Measurements from ENCODE around the gene ZNF438. TPM values are rescaled to one million over a fixed set of nuclear protein-coding genes. Genes with fewer than 3 reads are reported as not detected.

The ZNF438 gene
- total and polyA plus RNA-seq, 7 donors = 3.9 to 18.9 (median 11.9) TPM

DNA sequence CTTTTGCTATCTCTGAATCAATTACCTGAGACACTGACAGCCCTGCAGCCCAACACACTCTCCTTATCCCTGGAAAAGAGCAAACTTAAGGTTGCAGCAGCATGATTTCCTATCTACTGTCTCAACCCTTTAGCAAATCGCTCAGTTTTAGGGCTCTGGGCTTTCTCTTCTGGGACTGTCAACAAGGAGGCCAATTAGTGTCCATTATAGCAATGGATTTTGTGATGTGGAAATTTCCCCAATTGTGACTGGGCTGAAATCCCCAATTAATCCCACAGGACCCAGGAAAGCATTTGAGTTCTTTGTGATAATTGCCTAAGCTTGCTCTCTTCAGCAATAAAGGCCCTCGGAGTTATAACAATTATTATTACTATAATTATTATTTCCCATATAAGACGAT is 197.0 kb downstream of the ZNF438 start:
- WGBS, 2 donors = 87 to 92% methylated on average over 3 of the region's 3 CpGs
- Histone ChIP-seq H3K27ac (peak overlapping the region in 3 of 4 donors; percentile 23 to 58 (median 34)), H3K36me3 (no peaks in the 10 kb centered on the region), H3K4me3 (no peak overlapping the region), H3K27me3 (no peaks in the 10 kb centered on the region), H3K4me1 (peaks cover 2 to 39% (median 34%) of the 10 kb centered on the region in 4 donors), H3K9me3 (no peaks in the 10 kb centered on the region)
- intact Hi-C loops (cut with DNase I) = no loop called here
- DNase-seq = no peak
- no peak for TF ChIP-seq EP300 (IDR thresholded peaks at IDR 0.05)
- no peak for TF ChIP-seq POLR2A (IDR thresholded peaks at IDR 0.05)
- TF ChIP-seq CTCF (IDR thresholded peaks at IDR 0.05) = no peak
- peak in 3 of 4 donors; percentile 56 to 81 (median 61) for TF ChIP-seq POLR2AphosphoS5 (IDR thresholded peaks at IDR 0.05)

- Histone ChIP-seq H3K27me3 (no peaks in the 10 kb centered on the region), H3K27ac (peak overlapping the region in 3 of 4 donors; percentile 2 to 58 (median 38)), H3K4me1 (peaks cover 2 to 41% (median 34%) of the 10 kb centered on the region in 4 donors), H3K9me3 (no peaks in the 10 kb centered on the region), H3K4me3 (no peak overlapping the region), H3K36me3 (no peaks in the 10 kb centered on the region)
- no peak for DNase-seq
- 92 to 93% methylated on average over 4 of the region's 4 CpGs for WGBS, 2 donors
- TF ChIP-seq EP300 (IDR thresholded peaks at IDR 0.05) (no peak), POLR2AphosphoS5 (IDR thresholded peaks at IDR 0.05) (no peak), CTCF (IDR thresholded peaks at IDR 0.05) (no peak), POLR2A (IDR thresholded peaks at IDR 0.05) (no peak)
- intact Hi-C loops (cut with DNase I) = no loop called here
Observed at GRCh38 chr10:30834153-30834552, 197.5 kb downstream of the ZNF438 start.

DNA sequence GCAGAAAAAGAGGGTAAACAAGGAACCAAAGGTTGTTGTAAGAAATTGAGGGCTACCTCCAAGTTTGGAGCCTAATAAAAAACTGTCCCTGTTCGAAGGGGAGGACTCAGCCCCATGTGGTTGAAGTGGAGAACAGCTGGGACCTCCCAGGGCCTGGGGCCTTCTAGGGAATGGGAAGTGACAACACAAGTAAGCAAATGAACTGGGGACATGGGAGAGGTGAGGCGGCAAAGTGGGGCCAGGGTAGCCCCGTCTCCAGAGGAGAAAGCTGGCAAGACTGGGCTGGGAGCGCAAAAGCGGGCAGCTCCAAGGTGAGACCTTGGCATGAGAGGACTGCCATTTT is 198.1 kb downstream of the ZNF438 start:
- Histone ChIP-seq H3K36me3 (no peaks in the 10 kb centered on the region), H3K9me3 (no peaks in the 10 kb centered on the region), H3K27me3 (no peaks in the 10 kb centered on the region), H3K4me3 (no peak overlapping the region), H3K27ac (peak overlapping the region in 3 of 4 donors; percentile 20 to 58 (median 38)), H3K4me1 (peaks cover 2 to 44% (median 35%) of the 10 kb centered on the region in 4 donors)
- TF ChIP-seq POLR2AphosphoS5 (IDR thresholded peaks at IDR 0.05) = no peak
- TF ChIP-seq CTCF (IDR thresholded peaks at IDR 0.05) = no peak
- TF ChIP-seq POLR2A (IDR thresholded peaks at IDR 0.05) = no peak
- TF ChIP-seq EP300 (IDR thresholded peaks at IDR 0.05) = no peak
- 93 to 95% methylated on average over 5 of the region's 5 CpGs for WGBS, 2 donors
- intact Hi-C loops (cut with DNase I) = no loop called here
- no peak for DNase-seq

- Histone ChIP-seq H3K4me3 (no peak overlapping the region), H3K36me3 (no peaks in the 10 kb centered on the region), H3K27me3 (no peaks in the 10 kb centered on the region), H3K4me1 (peaks cover 2 to 45% (median 35%) of the 10 kb centered on the region in 4 donors), H3K9me3 (no peaks in the 10 kb centered on the region), H3K27ac (peak overlapping the region in 3 of 4 donors; percentile 20 to 58 (median 38))
- intact Hi-C loops (cut with DNase I) = no loop called here
- no peak for DNase-seq
- 33 to 54% methylated on average over 13 of the region's 13 CpGs for WGBS, 2 donors
- TF ChIP-seq CTCF (IDR thresholded peaks at IDR 0.05) (no peak), EP300 (IDR thresholded peaks at IDR 0.05) (no peak), POLR2A (IDR thresholded peaks at IDR 0.05) (no peak), POLR2AphosphoS5 (IDR thresholded peaks at IDR 0.05) (no peak)
Observed at GRCh38 chr10:30832749-30833627, 198.7 kb downstream of the ZNF438 start.

Data from sigmoid colon (tissue), 7 donors.